HepG2 (cell line): ENCODE measurements around the gene C1QTNF12. TPM values are rescaled to one million over a fixed set of nuclear protein-coding genes. Genes with fewer than 3 reads are reported as not detected.

Experiments used
- DR1 ChIP-seq: sonication (generic); formaldehyde crosslinking; IDR thresholded peaks from 2 replicates; pipeline ENCODE4 v1.8.0; 2021; ENCODE audit warnings: mild to moderate bottlenecking, missing genetic modification reagents, inconsistent platforms
- FOSL1 ChIP-seq: sonication (generic); formaldehyde crosslinking; IDR thresholded peaks from 2 replicates; pipeline ENCODE4 v1.9.0; 2021; ENCODE audit warnings: missing genetic modification reagents, borderline replicate concordance
- FOXA1 ChIP-seq, 2 experiments: fragments of 450-650 bp in 1 of 2; sonication (generic) in 1 of 2; formaldehyde crosslinking in 1 of 2; IDR thresholded peaks; 2 replicates each; pipeline versions ENCODE4 v1.4.0 to v1.6.1; 2016 to 2020; ENCODE audit warnings: missing genetic modification reagents in 1 of 2
- GABPA ChIP-seq, 2 experiments: IDR thresholded peaks; 2 replicates each; pipeline ENCODE4 v1.6.1; 2011 to 2016; ENCODE audit warnings: low read depth in 2 of 2, low read length in 1 of 2, missing biosample characterization in 1 of 2, missing genetic modification characterization in 1 of 2
- HCFC1 ChIP-seq: fragments of 150-350 bp; IDR thresholded peaks from 2 replicates; pipeline ENCODE4 v1.6.1; 2014; ENCODE audit warnings: low read depth, low read length
- MEIS2 ChIP-seq: sonication (generic); formaldehyde crosslinking; IDR thresholded peaks from 2 replicates; pipeline ENCODE4 v1.9.0; 2021; ENCODE audit warnings: mild to moderate bottlenecking, missing genetic modification reagents
- MYNN ChIP-seq: sonication (generic); formaldehyde crosslinking; IDR thresholded peaks from 2 replicates; pipeline ENCODE4 v1.4.0; 2020; ENCODE audit warnings: mild to moderate bottlenecking, low read depth, missing genetic modification reagents
- NFRKB ChIP-seq: fragments of 450-650 bp; IDR thresholded peaks from 2 replicates; pipeline ENCODE4 v1.6.1; 2017
- RAD21 ChIP-seq: fragments of 450-650 bp; formaldehyde crosslinking; IDR thresholded peaks from 2 replicates; pipeline ENCODE4 v1.5.0; 2020; ENCODE audit warnings: mild to moderate bottlenecking
- SCMH1 ChIP-seq: sonication (generic); formaldehyde crosslinking; IDR thresholded peaks from 2 replicates; pipeline ENCODE4 v1.9.0; 2021; ENCODE audit warnings: missing genetic modification reagents, mild to moderate bottlenecking, borderline replicate concordance
- SIN3A ChIP-seq: IDR thresholded peaks from 2 replicates; pipeline ENCODE4 v1.6.1; 2011; ENCODE audit warnings: low read depth, mild to moderate bottlenecking, control low read depth, low read length, borderline replicate concordance
- SMAD3 ChIP-seq: sonication (generic); formaldehyde crosslinking; IDR thresholded peaks from 2 replicates; pipeline ENCODE4 v1.4.0; 2020; ENCODE audit warnings: missing genetic modification reagents
- SP140L ChIP-seq: sonication (generic); formaldehyde crosslinking; IDR thresholded peaks from 2 replicates; pipeline ENCODE4 v1.4.0; 2020; ENCODE audit warnings: missing genetic modification reagents, borderline replicate concordance
- STAG1 ChIP-seq: sonication (generic); formaldehyde crosslinking; IDR thresholded peaks from 2 replicates; pipeline ENCODE4 v1.4.0; 2020; ENCODE audit warnings: missing genetic modification reagents
- SYNCRIP ChIP-seq: fragments of 200-400 bp; formaldehyde crosslinking; IDR thresholded peaks from 2 replicates; pipeline ENCODE4 v1.6.1; 2018; ENCODE audit warnings: mild to moderate bottlenecking, low read depth, low read length; ENCODE audit not compliant: insufficient read depth
- TBL1XR1 ChIP-seq: fragments of 150-350 bp; IDR thresholded peaks from 2 replicates; pipeline ENCODE4 v1.6.1; 2014; ENCODE audit warnings: borderline replicate concordance, low read length; ENCODE audit not compliant: partially characterized antibody
- TCF12 ChIP-seq, 2 experiments: fragments of 450-650 bp in 1 of 2; sonication (generic) in 1 of 2; formaldehyde crosslinking in 1 of 2; IDR thresholded peaks; 2 replicates each; pipeline versions ENCODE4 v1.6.1 to v1.8.0; 2017 to 2022; ENCODE audit warnings: antibody characterized with exemption in 1 of 2, mild to moderate bottlenecking in 1 of 2, missing genetic modification reagents in 1 of 2, moderate library complexity in 1 of 2
- TRIM24 ChIP-seq: sonication (generic); formaldehyde crosslinking; IDR thresholded peaks from 2 replicates; pipeline ENCODE4 v1.8.0; 2022; ENCODE audit warnings: mild to moderate bottlenecking, missing genetic modification reagents
- ZEB1 ChIP-seq: IDR thresholded peaks from 2 replicates; pipeline ENCODE4 v1.6.1; 2012; ENCODE audit warnings: mild to moderate bottlenecking, low read depth, inconsistent platforms; ENCODE audit not compliant: insufficient replicate concordance
- ZNF264 ChIP-seq: sonication (generic); formaldehyde crosslinking; IDR thresholded peaks from 2 replicates; pipeline ENCODE4 v1.4.0; 2020; ENCODE audit warnings: missing genetic modification reagents
- ZNF598 ChIP-seq: sonication (generic); formaldehyde crosslinking; IDR thresholded peaks from 2 replicates; pipeline ENCODE4 v1.5.1; 2020; ENCODE audit warnings: mild to moderate bottlenecking, missing genetic modification reagents, borderline replicate concordance
- ZNF703 ChIP-seq: sonication (generic); formaldehyde crosslinking; IDR thresholded peaks from 2 replicates; pipeline ENCODE4 v1.5.1; 2020; ENCODE audit warnings: missing genetic modification reagents, mild to moderate bottlenecking, moderate library complexity, borderline replicate concordance
- polyA plus RNA-seq, 8 experiments: library from polyadenylated mRNA; depleted of rRNA in 3 of 8; stranded (reverse) in 7 of 8; unstranded in 1 of 8; fragments of >200 nt; fragmentation: Illumina TruSeq in 4 of 8; extraction: Trizol in 4 of 8; gene quantifications; 2 replicates each; pipeline versions ENCODE4 v1.2.1 to v1.2.3, GENCODE V29; 2011 to 2016; ENCODE audit warnings: low read depth in 4 of 8, missing spikeins in 1 of 8, mixed read lengths in 1 of 8; ENCODE audit not compliant: insufficient read depth in 1 of 8
- total RNA-seq, 5 experiments: library from RNA; depleted of rRNA; stranded (reverse); fragments of >200 nt; fragmentation: Illumina TruSeq; extraction: Trizol; gene quantifications; 2 replicates each; pipeline ENCODE4 v1.2.3, GENCODE V29; 2016; ENCODE audit warnings: low read depth in 1 of 5
- TF ChIP-seq, protein P1 (sequence below): sonication (generic); formaldehyde crosslinking; IDR thresholded peaks from 2 replicates; pipeline ENCODE4 v1.5.0; 2020; ENCODE audit warnings: missing genetic modification reagents
- TF ChIP-seq, protein P2 (sequence below): sonication (generic); formaldehyde crosslinking; IDR thresholded peaks from 2 replicates; pipeline ENCODE4 v1.4.0; 2020; ENCODE audit warnings: missing genetic modification reagents

Gene C1QTNF12
- total and polyA plus RNA-seq, 2 of the 13 experiments (the other 11 are each of a cell fraction or from before 2014, with no cell fraction given) = 0.18 to 0.64 TPM

DNA sequence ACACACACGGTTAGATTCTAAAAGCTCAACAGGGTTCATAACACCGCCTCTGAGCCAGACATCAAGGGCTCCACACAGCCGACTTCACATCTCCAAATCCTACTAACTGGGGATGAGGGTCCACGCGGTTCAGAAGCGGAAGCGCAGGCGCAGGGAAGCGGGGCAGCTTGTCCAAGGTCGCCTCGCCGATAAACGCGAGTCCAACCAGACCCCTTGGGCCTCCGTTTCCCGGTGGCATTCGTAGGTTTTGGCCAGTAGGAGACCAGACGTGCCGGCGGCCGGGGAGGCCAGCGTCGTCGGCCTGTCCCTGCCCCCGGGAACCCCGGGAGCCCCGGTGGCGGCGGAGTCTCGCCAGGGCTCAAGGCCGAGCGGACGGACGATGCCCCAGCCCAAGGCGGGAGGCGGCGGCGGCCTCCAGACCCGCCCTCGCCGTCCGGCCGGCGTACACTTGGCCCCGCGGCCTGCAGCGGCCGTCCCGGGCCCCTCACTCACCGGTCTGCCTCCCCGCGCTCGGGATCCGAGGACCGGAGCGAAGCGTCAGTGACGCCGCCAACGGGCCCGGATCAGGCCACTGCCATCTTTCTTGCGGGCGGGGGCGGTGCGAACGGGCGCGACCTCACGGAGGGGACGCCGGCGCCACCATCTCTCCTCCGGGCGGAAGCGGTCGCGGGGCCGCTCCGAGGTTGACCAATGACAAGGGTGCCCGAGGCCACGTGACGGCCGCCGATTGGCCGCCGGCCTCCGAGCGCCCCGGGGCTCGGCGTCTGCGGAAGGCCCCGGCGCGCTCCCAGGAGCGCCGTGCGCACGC, 14.9 kb downstream of the C1QTNF12 start, which contains the start of gene SDF4 (continued):
- TF ChIP-seq STAG1 = 0 out of 2 replicates have a peak, but pooled peaks have one; percentile 1
- no peak for TF ChIP-seq ZEB1
- no peak for TF ChIP-seq NFRKB
- no peak; the same call in 1 of the 2 replicates for TF ChIP-seq ZNF598 (CRISPR knock-in tag)
- TF ChIP-seq FOSL1 (CRISPR knock-in tag) = no peak
- TF ChIP-seq SP140L (CRISPR knock-in tag) = no peak
- TF ChIP-seq HCFC1 = peak; percentile 83
- TF ChIP-seq MEIS2 (CRISPR knock-in tag) = no peak
- no peak; the same call in 1 of the 2 replicates for TF ChIP-seq MYNN (CRISPR knock-in tag)
- TF ChIP-seq ZNF703 = peak; percentile 50; the same call in 1 of the 2 replicates
- no peak for TF ChIP-seq FOXA1 (IDR thresholded peaks at IDR 0.05)
- no peak for TF ChIP-seq FOXA1 (CRISPR knock-in tag; IDR thresholded peaks at IDR 0.05)
- no peak for TF ChIP-seq ZNF264 (CRISPR knock-in tag)
- TF ChIP-seq TCF12 (IDR thresholded peaks at IDR 0.05) = no peak
- TF ChIP-seq TCF12 (CRISPR knock-in tag; IDR thresholded peaks at IDR 0.05) = peak; percentile 64; the same call in 1 of the 2 replicates
- TF ChIP-seq DR1 (CRISPR knock-in tag) = no peak; the same call in 1 of the 2 replicates
- TF ChIP-seq SIN3A = peak; percentile 23; the same call in 1 of the 2 replicates
- TF ChIP-seq TBL1XR1 = no peak
- peak; percentile 67 for TF ChIP-seq RAD21 (CRISPR knock-in tag)
- TF ChIP-seq GABPA (IDR thresholded peaks at IDR 0.05; ENCODE audit: low read depth, low read length) = no peak
- TF ChIP-seq GABPA (CRISPR knock-in tag; IDR thresholded peaks at IDR 0.05; ENCODE audit: low read depth) = peak; percentile 70; the same call in 1 of the 2 replicates
- TF ChIP-seq SMAD3 (CRISPR knock-in tag) = no peak
- TF ChIP-seq, protein P1, sequence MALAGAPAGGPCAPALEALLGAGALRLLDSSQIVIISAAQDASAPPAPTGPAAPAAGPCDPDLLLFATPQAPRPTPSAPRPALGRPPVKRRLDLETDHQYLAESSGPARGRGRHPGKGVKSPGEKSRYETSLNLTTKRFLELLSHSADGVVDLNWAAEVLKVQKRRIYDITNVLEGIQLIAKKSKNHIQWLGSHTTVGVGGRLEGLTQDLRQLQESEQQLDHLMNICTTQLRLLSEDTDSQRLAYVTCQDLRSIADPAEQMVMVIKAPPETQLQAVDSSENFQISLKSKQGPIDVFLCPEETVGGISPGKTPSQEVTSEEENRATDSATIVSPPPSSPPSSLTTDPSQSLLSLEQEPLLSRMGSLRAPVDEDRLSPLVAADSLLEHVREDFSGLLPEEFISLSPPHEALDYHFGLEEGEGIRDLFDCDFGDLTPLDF (CRISPR knock-in tag) = peak; percentile 57; the same call in 1 of the 2 replicates
- TF ChIP-seq SCMH1 = no peak
- TF ChIP-seq, protein P2, sequence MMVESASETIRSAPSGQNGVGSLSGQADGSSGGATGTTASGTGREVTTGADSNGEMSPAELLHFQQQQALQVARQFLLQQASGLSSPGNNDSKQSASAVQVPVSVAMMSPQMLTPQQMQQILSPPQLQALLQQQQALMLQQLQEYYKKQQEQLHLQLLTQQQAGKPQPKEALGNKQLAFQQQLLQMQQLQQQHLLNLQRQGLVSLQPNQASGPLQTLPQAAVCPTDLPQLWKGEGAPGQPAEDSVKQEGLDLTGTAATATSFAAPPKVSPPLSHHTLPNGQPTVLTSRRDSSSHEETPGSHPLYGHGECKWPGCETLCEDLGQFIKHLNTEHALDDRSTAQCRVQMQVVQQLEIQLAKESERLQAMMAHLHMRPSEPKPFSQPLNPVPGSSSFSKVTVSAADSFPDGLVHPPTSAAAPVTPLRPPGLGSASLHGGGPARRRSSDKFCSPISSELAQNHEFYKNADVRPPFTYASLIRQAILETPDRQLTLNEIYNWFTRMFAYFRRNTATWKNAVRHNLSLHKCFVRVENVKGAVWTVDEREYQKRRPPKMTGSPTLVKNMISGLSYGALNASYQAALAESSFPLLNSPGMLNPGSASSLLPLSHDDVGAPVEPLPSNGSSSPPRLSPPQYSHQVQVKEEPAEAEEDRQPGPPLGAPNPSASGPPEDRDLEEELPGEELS = peak; percentile 33; the same call in 1 of the 2 replicates
- TF ChIP-seq TRIM24 (CRISPR knock-in tag) = no peak
- TF ChIP-seq SYNCRIP = no peak
